Endodermal cell (in vitro differentiated cells): Measurements from ENCODE around the gene ZNF367. TPM values are rescaled to one million over a fixed set of nuclear protein-coding genes. Genes with fewer than 3 reads are reported as not detected.
A peak's percentile ranks its signal among the peaks of the same experiment; 100 is the strongest.

Experiments used
- DNase-seq: peaks from one replicate; pipeline ENCODE4 v3.0.0-alpha.2; 2017
- H3K27ac ChIP-seq: 2 replicates; pipeline ENCODE4 v1.5.1; 2013; ENCODE audit warnings: mild to moderate bottlenecking, low read depth, low read length, moderate library complexity
- H3K27me3 ChIP-seq: 2 replicates; pipeline ENCODE4 v1.6.1; 2013; ENCODE audit warnings: mild to moderate bottlenecking, low read length, moderate library complexity; ENCODE audit not compliant: insufficient read depth, control insufficient read depth, poor library complexity, severe bottlenecking
- H3K36me3 ChIP-seq: 2 replicates; pipeline ENCODE4 v1.7.0; 2013; ENCODE audit warnings: mild to moderate bottlenecking, low read length, moderate library complexity; ENCODE audit not compliant: control insufficient read depth, insufficient read depth
- H3K4me1 ChIP-seq: one replicate; pipeline ENCODE4 v1.7.0; 2013; ENCODE audit warnings: low read length; ENCODE audit not compliant: control insufficient read depth, insufficient read depth
- H3K4me3 ChIP-seq: 2 replicates; pipeline ENCODE4 v1.5.1; 2013; ENCODE audit warnings: mild to moderate bottlenecking, low read length, moderate library complexity
- H3K9ac ChIP-seq: 2 replicates; pipeline ENCODE4 v1.6.1; 2013; ENCODE audit warnings: mild to moderate bottlenecking, low read length, moderate library complexity; ENCODE audit not compliant: poor library complexity, severe bottlenecking; ENCODE audit errors: extremely low read depth
- H3K9me3 ChIP-seq: 2 replicates; pipeline ENCODE4 v1.6.1; 2013; ENCODE audit warnings: mild to moderate bottlenecking, low read length, moderate library complexity; ENCODE audit not compliant: control insufficient read depth
- H3K27ac Mint-ChIP-seq: 2 replicates; pipeline ENCODE4 v1.8.0; 2020; ENCODE audit warnings: mixed read lengths
- H3K27me3 Mint-ChIP-seq: 2 replicates; pipeline ENCODE4 v1.8.0; 2021; ENCODE audit warnings: mild to moderate bottlenecking, mixed read lengths; ENCODE audit not compliant: insufficient read depth
- H3K36me3 Mint-ChIP-seq: 2 replicates; pipeline ENCODE4 v1.8.0; 2020; ENCODE audit warnings: low read depth, mixed read lengths
- H3K4me1 Mint-ChIP-seq: 2 replicates; pipeline ENCODE4 v1.8.0; 2020; ENCODE audit warnings: mixed read lengths
- H3K4me3 Mint-ChIP-seq: 2 replicates; pipeline ENCODE4 v1.8.0; 2020; ENCODE audit warnings: mild to moderate bottlenecking, moderate library complexity, mixed read lengths
- H3K9me3 Mint-ChIP-seq: 2 replicates; pipeline ENCODE4 v1.8.0; 2020; ENCODE audit warnings: mild to moderate bottlenecking, mixed read lengths
- WGBS, 2 experiments: methylation state at CpG; one replicate each; pipeline versions ENCODE4 v1.1.5 to v1.1.7; 2013; ENCODE audit warnings: missing lambda C conversion rate in 2 of 2, mixed read lengths in 1 of 2; ENCODE audit not compliant: insufficient coverage in 1 of 2, insufficient read length in 1 of 2; 5-methylcytosine and 5-hydroxymethylcytosine counted together
- total RNA-seq, 2 donors: library from RNA; stranded (reverse); fragmentation: NEBNext Ultra II Directional in 1 of 2; extraction: Animal tissue kit (Norgen Biotek cat#: 25700) in 1 of 2; gene quantifications; 2 replicates in 1 of 2; 3 replicates in 1 of 2; pipeline ENCODE4 v1.2.1, GENCODE V29; 2021
- TF ChIP-seq, protein P1 (sequence below): fragments of 200-600 bp; sonication (generic); conservative IDR thresholded peaks from 2 replicates; pipeline ENCODE4 v1.5.0; 2021; ENCODE audit warnings: antibody characterized with exemption, mild to moderate bottlenecking

Gene ZNF367
- total RNA-seq, 2 donors from 2014 or later: 7.7 to 10.6 TPM

DNA sequence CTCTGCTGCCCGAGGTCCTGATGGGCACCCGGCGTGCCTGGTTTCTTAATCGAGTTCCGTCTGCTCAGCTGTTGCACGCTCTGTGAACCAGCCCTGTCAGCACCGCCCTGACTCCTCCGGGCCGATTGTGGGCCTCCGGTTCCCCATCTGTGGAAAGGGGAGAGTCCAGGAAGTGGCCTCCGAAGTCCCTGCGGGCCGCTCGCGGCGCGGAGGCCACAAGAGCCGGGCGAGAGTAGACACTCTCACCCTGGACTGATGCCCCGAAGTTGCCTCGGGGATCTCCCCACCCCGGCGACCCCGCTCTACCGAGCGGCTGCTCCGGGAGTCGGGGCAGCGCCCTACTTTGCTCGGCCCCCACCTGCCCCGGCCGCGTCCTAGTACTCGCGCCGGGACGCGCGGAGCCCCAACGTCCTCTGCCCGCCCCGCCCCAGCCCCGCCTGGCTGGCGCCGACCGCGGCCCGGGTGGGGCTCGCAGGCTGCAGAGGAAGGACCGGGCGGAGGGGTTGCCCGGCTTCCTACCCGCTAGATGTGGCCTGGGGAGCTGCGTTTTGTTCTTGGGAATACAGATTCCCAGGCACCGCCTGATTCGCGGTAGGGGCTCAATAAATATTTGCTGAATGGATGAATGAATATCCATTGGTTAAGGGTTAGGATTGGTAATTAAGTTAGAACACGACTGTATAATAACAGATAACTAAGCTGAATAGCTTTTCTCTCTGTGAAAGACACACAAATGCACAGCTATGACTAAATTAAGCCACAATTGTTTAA is 935 bp upstream of the ZNF367 start:
- no peaks in the 10 kb centered on the region for H3K27me3 Mint-ChIP-seq
- Histone ChIP-seq H3K4me3 (peak overlapping the region; percentile 83), H3K9ac (peak overlapping the region; percentile 66), H3K9me3 (no peaks in the 10 kb centered on the region), H3K27me3 (no peaks in the 10 kb centered on the region), H3K4me1 (peaks cover 11% of the 10 kb centered on the region), H3K36me3 (no peaks in the 10 kb centered on the region), H3K27ac (peak overlapping the region; percentile 91)
- TF ChIP-seq, protein P1, sequence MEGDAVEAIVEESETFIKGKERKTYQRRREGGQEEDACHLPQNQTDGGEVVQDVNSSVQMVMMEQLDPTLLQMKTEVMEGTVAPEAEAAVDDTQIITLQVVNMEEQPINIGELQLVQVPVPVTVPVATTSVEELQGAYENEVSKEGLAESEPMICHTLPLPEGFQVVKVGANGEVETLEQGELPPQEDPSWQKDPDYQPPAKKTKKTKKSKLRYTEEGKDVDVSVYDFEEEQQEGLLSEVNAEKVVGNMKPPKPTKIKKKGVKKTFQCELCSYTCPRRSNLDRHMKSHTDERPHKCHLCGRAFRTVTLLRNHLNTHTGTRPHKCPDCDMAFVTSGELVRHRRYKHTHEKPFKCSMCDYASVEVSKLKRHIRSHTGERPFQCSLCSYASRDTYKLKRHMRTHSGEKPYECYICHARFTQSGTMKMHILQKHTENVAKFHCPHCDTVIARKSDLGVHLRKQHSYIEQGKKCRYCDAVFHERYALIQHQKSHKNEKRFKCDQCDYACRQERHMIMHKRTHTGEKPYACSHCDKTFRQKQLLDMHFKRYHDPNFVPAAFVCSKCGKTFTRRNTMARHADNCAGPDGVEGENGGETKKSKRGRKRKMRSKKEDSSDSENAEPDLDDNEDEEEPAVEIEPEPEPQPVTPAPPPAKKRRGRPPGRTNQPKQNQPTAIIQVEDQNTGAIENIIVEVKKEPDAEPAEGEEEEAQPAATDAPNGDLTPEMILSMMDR: no peak
- DNase-seq: peak; percentile 82
- H3K9me3 Mint-ChIP-seq: no peaks in the 10 kb centered on the region
- H3K4me1 Mint-ChIP-seq: peaks cover 34% of the 10 kb centered on the region
- H3K27ac Mint-ChIP-seq: peak overlapping the region; percentile 91
- peak overlapping the region; percentile 74 for H3K4me3 Mint-ChIP-seq
- H3K36me3 Mint-ChIP-seq: no peaks in the 10 kb centered on the region
- 0% methylated on average over 17 to 57 of the region's 58 CpGs for WGBS, 2 experiments

DNA sequence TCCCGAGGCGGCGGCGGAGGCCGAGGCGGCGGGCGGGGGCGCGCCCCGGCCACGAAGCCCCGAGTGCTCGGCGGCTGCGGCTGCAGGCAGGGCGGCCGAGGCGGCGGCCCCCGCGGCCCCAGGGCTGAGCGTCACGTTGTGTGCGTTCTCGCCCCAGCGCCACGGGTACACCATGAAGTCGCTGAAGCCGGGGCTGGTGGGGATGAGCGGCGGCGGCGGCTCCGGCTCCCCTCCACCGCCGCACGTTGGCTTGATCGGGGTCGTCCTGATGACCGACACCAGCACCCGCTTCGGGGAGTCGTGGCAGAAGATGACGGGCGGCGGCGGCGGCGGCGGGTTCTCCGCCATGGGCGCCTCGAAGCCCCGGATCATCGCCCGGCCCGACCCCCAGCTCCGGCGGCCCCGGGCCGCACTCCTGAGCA is 498 bp downstream of the ZNF367 start:
- no peaks in the 10 kb centered on the region for H3K36me3 ChIP-seq
- H3K4me1 Mint-ChIP-seq: peaks cover 26% of the 10 kb centered on the region
- H3K9me3 Mint-ChIP-seq: no peaks in the 10 kb centered on the region
- H3K27me3 Mint-ChIP-seq: no peaks in the 10 kb centered on the region
- peak overlapping the region; percentile 74 for H3K4me3 Mint-ChIP-seq
- H3K9me3 ChIP-seq: no peaks in the 10 kb centered on the region
- H3K4me1 ChIP-seq: peaks cover 11% of the 10 kb centered on the region
- 0% methylated on average over 21 to 62 of the region's 62 CpGs for WGBS, 2 experiments
- H3K9ac ChIP-seq: peak overlapping the region; percentile 68
- no peaks in the 10 kb centered on the region for H3K27me3 ChIP-seq
- peak overlapping the region; percentile 96 for H3K27ac ChIP-seq
- peak overlapping the region; percentile 83 for H3K4me3 ChIP-seq
- DNase-seq: no peak
- H3K27ac Mint-ChIP-seq: peak overlapping the region; percentile 87
- TF ChIP-seq, protein P1: no peak
- no peaks in the 10 kb centered on the region for H3K36me3 Mint-ChIP-seq

DNA sequence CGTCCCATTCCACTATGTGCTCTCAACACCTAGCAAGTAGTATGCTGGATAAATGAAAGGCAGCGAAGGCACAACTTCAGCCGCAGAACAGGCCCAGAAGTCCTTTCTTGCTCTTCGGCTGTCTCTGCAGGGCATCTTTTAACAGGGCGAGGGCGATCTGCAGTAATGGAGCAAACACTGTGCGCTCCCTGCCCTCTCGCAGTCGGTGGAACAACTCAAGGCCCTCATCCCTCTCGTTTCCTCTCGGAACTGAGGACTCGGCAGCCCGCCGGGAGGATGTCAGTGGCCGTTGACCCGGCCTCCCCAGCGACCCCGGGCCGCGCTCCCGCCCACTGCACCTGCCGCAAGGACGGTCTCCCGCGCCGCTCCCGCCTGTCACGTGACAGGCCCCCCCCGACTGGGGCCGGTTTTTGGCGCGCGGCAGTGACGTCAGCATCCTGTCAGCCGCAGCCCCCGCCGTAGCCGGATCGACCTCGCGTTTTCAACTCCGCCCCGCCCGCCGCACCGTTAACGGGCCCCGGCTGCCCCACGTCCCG is 1.1 kb downstream of the ZNF367 start:
- Histone ChIP-seq H3K4me1 (peaks cover 11% of the 10 kb centered on the region), H3K9ac (peak overlapping the region; percentile 59), H3K27me3 (no peaks in the 10 kb centered on the region), H3K27ac (peak overlapping the region; percentile 81), H3K4me3 (peak overlapping the region; percentile 96), H3K9me3 (no peaks in the 10 kb centered on the region), H3K36me3 (no peaks in the 10 kb centered on the region)
- DNase-seq: peak; percentile 95
- Mint-ChIP-seq H3K27me3 (no peaks in the 10 kb centered on the region), H3K4me3 (peak overlapping the region; percentile 74), H3K36me3 (no peaks in the 10 kb centered on the region), H3K27ac (peak overlapping the region; percentile 74), H3K4me1 (peaks cover 26% of the 10 kb centered on the region), H3K9me3 (no peaks in the 10 kb centered on the region)
- 0 to 1% methylated on average over 22 to 50 of the region's 50 CpGs for WGBS, 2 experiments
- TF ChIP-seq, protein P1: peak; percentile 13
